GM18951 (cell line): ENCODE results near the gene TGM1.
"Not testable (repeated sequence)": the region's sequence is repeated elsewhere in the genome, so short reads cannot be mapped to it uniquely, and the experiment has no call there.

Experiments
- POLR2A ChIP-seq: IDR thresholded peaks from 4 replicates; pipeline ENCODE4 v1.6.1; 2011; ENCODE audit warnings: mild to moderate bottlenecking; ENCODE audit not compliant: insufficient read length, insufficient read depth; ENCODE audit errors: extremely low read depth
- in situ Hi-C: fragments of 300-500 bp; cut with MboI; formaldehyde crosslinking; loops from one replicate; pipeline ENCODE4 v1.12.0; 2022; ENCODE audit warnings: low sequenced_read_pairs, mixed read lengths, inconsistent platforms; ENCODE audit not compliant: unreplicated experiment

The TGM1 gene

DNA sequence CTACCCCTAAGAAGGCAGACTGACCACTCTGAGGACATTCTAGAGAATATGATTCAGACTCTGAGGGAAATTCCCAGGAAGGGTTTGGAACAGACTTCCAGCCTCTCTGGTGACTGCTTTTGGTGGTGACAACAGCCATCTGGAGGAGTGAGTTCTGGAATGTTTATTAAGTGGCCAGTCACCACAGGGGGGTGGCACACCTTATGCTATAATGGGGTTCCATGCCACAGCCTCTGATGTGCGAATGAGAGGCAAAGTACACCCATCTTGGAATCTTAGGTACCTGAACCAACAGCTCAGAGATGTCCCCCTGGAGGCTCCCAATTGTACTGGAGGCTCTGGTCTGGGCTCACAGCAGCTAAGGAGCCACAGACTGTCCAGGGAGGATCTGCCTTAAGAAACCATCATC is 11.1 kb downstream of the TGM1 start:
- in situ Hi-C loops: no loop called here
- no peak for TF ChIP-seq POLR2A

DNA sequence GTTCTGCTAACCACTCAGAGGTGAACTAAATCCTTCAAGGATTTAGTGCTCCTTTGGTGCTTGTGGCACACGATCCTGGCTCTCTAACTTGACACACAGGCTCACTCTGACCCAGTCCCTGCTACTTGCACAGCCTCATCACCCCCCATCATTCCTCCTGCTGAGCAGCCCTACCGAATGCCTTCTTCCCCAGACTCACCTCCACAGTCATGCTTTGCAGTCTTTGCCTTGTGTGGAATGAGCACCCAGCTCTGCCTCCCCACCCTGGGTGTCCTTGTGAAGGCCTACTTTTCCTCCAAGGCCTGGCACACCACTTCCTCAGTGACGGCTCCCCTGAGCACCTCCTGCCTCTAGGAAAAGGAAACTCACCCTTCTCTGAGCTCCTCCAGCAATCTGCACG is 12.6 kb downstream of the TGM1 start:
- in situ Hi-C loops: no loop called here
- no peak for TF ChIP-seq POLR2A

DNA sequence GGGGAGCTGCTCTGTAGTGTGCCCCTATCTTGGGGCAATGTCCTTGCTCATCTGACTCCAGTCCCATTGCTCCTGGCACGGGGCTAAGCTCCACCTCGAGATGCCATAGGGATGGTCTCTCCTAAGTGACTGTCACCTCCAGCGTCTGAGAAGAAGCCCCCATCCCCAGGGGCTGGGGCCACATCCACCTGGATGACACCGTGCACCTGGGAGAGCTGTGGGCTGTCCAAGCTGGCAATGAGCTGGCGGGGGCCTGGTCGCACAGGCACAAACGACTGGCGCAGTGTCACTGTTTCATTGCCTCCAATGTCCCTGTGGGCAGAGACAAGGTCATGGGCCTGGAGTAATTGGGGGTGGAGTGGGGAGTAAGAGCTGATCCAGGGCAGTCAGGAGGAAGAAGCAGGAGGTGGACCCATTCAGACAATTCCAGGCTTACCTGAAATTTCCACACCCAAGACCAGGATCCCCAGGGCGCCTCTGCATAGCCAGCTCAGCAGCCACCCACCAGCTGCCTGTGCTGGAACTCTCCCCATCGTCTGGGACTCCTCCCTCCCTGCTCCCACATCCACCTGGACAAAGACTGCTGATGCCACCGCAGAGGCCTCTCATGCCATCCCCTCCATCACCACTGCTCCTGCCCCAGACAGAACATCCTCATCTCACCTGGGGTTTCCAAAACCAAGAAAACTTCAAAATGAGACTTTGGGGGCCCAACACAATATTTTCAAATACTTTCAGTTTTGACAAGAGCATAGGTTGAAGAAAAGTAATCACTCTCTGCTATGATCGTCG is 13.6 kb downstream of the TGM1 start:
- in situ Hi-C loops: no loop called here
- no peak for TF ChIP-seq POLR2A

DNA sequence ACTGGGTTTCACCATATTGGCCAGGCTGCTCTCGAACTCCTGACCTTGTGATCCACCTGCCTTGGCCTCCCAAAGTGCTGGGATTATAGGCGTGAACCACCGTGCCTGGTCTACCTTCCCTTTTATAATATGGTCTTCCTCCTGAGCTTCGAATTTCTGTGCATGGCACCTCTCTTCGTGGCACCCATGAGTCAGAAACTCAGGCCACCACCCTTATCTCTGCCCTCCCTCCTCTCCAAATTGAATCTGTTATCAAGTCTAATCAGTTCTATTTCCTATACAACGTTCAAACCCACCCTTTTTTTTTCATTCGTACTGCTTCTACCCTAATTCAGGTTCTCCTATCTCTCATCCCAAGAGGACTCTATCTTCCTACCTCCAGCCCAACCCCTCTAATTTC is 15.6 kb downstream of the TGM1 start:
- in situ Hi-C loops: no loop called here

DNA sequence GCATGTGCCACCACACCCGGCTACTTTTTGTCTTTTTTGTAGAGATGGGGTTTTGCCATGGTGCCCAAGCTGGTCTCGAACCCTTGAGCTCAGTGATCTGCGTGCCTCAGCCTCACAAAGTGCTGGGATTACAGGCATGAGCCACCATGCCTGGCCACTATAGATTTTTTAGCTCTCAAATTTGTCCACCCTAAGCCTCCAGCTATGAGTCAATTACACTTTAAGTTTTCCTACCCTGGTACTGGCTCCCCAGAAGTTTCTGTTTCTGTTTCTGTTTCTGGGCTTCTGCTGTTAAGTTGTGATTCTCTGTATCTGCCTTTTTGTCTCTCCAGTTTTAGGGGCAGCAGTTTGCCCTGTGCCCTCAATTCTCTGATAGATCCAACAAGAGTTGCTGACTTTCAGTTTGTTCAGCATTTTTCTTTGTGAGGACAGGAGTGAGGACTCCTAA is 16.2 kb downstream of the TGM1 start:
- in situ Hi-C loops: no loop called here
- no peak for TF ChIP-seq POLR2A

More for the DNA sequence above, 15.6 kb downstream of the TGM1 start:
- no peak for TF ChIP-seq POLR2A

DNA sequence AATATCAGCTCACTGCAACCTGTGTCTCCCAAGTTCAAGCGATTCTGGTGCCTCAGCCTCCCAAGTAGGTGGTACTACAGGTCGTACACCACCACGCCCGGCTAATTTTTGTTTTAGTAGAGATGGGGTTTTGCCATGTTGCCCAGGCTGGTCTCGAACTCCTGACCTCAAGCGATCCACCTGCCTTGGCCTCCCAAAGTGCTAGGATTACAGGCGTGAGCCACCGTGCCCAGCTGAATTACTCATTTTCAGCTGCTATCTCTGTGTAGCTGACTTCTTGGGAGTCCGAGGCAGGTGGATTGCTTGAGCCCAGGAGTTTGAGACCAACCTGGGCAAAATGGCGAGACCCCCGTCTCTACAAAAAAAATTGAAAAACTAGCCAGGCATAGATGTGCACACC is 17.6 kb downstream of the TGM1 start:
- in situ Hi-C loops: not testable (repeated sequence)

DNA sequence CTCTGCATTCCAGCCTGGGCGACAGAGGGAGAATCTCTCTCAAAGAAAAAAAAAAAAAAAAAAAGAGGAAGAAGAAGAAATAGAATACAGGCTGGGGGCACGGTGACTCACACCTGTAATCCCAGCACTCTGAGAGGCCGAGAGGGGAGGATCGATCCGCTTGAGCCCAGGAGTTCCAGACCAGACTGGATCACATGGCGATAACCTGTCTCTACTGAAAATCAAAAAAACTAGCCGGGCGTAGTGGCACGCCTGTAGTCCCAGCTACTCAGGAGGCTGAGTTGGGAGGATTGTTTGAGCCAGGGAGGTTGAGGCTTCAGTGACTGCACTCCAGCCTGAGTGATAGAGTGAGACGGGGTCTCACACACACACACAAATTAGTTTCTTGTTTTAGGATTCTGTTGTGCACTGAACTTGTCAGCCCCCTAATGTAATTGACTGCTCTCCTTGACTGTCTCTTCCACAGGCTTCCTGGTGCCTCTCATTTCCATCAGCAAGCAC is 19.6 kb downstream of the TGM1 start:
- no peak for TF ChIP-seq POLR2A
- in situ Hi-C loops: loop anchor here (5.0 kb wide), 1 partner anchor 54 kb away; the partner anchor contains the start of genes DHRS1 and NOP9

DNA sequence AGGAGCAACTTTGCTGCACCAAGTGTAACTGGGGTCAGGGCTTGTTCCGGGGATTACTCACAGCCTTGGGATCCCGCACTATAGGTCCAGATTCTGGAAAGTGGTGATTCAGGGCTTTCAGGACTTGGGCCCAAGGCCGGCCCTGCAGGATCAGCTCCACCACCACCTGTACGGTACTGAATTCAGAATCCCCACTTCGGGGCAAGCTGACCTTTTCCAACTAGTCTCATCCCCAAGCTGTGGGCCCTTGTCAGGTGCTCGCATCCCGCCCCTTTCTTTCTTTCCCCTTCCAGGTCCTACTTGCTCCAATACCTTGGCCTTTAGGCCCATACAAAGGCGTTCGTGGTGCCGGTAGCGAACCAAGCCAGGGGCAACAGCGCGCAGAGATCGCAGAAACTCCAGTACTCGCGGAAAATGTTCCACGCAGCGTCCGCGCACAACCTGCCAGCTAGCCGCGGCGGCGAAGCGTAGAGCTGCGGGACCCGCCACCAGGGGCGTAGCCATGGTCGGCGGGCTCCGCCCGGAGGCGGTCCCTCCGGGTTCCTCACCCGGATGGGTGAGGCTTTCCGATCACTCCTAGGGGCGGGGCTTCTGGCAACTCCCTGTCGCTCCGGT is 21.0 kb downstream of the TGM1 start:
- no peak for TF ChIP-seq POLR2A
- in situ Hi-C loops: loop anchor here (5.0 kb wide), 1 partner anchor 55 kb away; the partner anchor contains the start of genes DHRS1 and NOP9

DNA sequence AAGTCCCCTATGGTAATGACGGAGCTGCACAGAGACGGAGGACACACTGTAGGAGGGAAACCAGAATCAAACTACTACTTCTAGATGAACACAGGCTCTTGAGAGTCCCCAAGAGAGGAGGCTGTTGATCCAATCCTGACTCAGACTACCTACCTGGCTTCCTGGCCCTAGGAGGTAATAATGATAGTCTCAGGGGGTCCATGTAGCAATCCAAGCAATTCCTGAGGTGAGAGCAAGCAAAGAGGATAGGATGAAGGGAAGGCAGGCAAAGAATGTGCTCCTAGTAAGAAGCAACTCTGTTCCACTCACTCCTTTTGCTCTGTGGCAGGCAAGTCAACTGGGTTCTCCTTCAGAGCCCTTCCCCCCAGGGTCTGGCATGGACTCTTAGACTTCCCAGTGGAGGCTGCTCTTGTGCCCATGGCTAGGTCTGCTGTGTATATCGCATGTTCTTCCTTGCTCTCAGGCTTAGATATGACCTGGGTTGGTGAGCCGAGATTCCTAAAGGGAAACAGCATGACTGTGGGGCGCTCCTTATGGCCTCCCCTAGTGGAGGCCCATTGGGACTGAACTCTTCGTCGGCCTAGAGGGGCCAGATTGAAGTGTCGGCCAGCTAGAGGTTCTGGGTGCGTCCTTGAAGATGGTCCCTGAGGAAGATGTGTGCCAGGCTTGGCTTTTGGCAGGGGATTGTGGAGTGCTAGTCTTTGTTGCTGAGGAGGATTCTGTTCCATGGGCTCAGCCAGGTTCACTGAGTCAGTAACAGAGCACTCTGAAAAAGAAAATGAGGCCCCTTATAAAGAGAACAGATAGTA is 22.7 kb downstream of the TGM1 start:
- TF ChIP-seq POLR2A: peak; percentile 11
- in situ Hi-C loops: loop anchor here (5.0 kb wide), 1 partner anchor 57 kb away; the partner anchor contains the start of genes DHRS1 and NOP9

DNA sequence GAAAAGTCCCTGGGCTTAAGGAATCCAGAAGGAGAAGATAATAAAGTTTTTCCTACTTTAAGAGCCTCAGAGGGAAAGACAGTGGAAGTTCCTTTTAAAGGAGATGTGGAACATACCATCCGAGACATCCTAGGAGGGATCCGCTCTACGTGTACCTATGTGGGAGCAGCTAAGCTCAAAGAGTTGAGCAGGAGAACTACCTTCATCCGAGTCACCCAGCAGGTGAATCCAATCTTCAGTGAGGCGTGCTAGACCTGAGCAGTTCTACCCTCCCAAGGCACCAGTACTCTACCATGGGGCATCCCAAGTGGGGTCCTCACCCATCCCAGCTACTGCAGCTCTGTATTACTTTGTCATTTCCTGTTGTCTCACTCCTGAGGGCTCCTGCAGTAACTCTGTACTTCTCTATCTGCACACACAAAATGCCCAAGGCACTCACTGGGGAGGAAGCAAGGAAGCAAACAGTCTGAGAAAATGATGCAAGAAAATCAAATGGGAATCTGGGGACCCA is 24.4 kb downstream of the TGM1 start:
- in situ Hi-C loops: no loop called here
- peak; percentile 13 for TF ChIP-seq POLR2A

DNA sequence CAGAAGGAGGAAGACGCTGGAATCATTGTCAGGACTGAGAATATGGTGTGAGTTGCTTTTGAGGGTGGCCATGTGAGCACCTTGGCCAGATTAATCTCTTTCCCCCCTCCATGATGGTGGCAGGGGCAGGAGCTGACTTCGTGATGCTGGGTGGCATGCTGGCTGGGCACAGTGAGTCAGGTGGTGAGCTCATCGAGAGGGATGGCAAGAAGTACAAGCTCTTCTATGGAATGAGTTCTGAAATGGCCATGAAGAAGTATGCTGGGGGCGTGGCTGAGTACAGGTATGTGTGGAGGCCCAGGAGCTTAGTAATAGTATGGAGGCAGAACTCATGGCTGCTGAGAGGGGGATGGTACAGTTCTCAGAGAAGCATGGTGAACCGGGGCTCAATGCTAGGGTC is 24.9 kb downstream of the TGM1 start:
- TF ChIP-seq POLR2A: no peak
- in situ Hi-C loops: no loop called here

DNA sequence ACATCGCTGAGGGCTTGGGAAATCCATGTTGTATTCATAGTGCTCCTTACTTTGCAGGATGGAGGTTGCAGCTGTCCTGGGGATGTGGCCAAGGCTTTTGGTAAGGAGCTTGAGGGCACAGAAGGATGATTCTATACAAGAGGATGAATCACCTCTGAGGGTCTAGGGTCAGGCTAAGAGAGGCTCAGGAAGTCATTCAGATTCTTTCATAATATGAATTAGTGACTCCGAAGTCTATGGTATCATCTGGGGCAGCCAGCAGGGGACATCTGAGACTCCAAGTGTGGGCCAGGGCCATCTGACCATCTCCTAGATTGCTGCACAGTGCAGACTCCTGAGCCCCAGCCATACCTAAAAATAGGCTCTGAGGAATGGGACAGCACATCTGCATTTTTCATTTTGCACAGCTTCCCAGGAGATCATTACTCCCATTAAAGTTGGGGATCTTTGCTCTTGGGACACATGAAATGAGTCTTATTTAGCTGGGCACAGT is 25.5 kb downstream of the TGM1 start:
- in situ Hi-C loops: no loop called here
- TF ChIP-seq POLR2A: no peak
